ENCODE results near the gene LTF. TPM values are rescaled to one million over a fixed set of nuclear protein-coding genes. Genes with fewer than 3 reads are reported as not detected.

LTF gene
- total and polyA plus RNA-seq, 10 of the 15 experiments (the other 5 are each of a cell fraction or from before 2014, with no cell fraction given), result 0.03 to 0.31 TPM; not detected in 8

DNA sequence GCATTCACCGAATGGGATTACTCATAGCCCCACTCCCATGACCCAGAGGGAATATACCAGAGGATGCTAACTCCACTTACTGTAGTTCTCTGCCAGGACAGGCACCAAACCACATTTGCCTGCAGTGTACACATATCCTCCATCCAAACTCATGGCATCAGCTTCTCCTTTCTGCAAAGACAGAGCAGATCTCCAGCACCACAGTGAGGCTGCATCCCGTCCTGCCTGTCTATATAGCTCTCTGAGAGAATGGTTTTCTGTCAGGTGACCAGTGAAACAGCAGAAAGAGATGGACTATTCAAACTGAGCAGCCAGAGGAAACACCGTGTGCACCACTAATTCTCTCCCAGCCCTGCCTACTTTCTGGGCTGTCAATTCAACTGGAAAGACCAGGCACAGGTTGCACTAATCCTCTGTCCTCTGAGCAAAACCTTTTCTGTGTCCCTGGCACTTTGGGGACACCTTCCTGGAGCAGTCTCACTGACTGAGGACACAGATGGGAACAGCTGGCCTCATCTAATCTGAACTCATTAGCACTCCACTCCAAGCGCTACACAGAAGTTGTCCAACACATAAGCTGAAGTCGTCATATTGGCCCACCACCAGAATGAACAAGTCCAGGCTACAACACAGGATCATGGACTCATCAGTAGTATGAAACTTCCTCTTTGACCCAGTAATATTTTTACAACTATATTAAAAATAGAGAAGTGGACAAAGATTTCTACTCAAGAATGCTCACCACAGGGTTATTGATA, 17.3 kb downstream of the LTF start (continued):
- TF ChIP-seq, protein P1, sequence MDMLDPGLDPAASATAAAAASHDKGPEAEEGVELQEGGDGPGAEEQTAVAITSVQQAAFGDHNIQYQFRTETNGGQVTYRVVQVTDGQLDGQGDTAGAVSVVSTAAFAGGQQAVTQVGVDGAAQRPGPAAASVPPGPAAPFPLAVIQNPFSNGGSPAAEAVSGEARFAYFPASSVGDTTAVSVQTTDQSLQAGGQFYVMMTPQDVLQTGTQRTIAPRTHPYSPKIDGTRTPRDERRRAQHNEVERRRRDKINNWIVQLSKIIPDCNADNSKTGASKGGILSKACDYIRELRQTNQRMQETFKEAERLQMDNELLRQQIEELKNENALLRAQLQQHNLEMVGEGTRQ (IDR thresholded peaks at IDR 0.05; ENCODE audit: borderline replicate concordance, low read depth, low read length), result no peak
- TF ChIP-seq, protein P2, sequence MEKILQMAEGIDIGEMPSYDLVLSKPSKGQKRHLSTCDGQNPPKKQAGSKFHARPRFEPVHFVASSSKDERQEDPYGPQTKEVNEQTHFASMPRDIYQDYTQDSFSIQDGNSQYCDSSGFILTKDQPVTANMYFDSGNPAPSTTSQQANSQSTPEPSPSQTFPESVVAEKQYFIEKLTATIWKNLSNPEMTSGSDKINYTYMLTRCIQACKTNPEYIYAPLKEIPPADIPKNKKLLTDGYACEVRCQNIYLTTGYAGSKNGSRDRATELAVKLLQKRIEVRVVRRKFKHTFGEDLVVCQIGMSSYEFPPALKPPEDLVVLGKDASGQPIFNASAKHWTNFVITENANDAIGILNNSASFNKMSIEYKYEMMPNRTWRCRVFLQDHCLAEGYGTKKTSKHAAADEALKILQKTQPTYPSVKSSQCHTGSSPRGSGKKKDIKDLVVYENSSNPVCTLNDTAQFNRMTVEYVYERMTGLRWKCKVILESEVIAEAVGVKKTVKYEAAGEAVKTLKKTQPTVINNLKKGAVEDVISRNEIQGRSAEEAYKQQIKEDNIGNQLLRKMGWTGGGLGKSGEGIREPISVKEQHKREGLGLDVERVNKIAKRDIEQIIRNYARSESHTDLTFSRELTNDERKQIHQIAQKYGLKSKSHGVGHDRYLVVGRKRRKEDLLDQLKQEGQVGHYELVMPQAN (conservative IDR thresholded peaks at IDR 0.05), result no peak
- no peak for TF ChIP-seq EZH2 (IDR thresholded peaks at IDR 0.05; ENCODE audit: borderline replicate concordance, control insufficient read depth, low read depth, low read length)
- no peak for TF ChIP-seq POLR2AphosphoS2 (IDR thresholded peaks at IDR 0.05; ENCODE audit: low read depth, low read length)
- TF ChIP-seq NR2F1 (conservative IDR thresholded peaks at IDR 0.05), result no peak
- TF ChIP-seq, protein P3, sequence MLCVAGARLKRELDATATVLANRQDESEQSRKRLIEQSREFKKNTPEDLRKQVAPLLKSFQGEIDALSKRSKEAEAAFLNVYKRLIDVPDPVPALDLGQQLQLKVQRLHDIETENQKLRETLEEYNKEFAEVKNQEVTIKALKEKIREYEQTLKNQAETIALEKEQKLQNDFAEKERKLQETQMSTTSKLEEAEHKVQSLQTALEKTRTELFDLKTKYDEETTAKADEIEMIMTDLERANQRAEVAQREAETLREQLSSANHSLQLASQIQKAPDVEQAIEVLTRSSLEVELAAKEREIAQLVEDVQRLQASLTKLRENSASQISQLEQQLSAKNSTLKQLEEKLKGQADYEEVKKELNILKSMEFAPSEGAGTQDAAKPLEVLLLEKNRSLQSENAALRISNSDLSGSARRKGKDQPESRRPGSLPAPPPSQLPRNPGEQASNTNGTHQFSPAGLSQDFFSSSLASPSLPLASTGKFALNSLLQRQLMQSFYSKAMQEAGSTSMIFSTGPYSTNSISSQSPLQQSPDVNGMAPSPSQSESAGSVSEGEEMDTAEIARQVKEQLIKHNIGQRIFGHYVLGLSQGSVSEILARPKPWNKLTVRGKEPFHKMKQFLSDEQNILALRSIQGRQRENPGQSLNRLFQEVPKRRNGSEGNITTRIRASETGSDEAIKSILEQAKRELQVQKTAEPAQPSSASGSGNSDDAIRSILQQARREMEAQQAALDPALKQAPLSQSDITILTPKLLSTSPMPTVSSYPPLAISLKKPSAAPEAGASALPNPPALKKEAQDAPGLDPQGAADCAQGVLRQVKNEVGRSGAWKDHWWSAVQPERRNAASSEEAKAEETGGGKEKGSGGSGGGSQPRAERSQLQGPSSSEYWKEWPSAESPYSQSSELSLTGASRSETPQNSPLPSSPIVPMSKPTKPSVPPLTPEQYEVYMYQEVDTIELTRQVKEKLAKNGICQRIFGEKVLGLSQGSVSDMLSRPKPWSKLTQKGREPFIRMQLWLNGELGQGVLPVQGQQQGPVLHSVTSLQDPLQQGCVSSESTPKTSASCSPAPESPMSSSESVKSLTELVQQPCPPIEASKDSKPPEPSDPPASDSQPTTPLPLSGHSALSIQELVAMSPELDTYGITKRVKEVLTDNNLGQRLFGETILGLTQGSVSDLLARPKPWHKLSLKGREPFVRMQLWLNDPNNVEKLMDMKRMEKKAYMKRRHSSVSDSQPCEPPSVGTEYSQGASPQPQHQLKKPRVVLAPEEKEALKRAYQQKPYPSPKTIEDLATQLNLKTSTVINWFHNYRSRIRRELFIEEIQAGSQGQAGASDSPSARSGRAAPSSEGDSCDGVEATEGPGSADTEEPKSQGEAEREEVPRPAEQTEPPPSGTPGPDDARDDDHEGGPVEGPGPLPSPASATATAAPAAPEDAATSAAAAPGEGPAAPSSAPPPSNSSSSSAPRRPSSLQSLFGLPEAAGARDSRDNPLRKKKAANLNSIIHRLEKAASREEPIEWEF (IDR thresholded peaks at IDR 0.05; ENCODE audit: insufficient replicate concordance, low read depth, low read length), result no peak
- TF ChIP-seq IKZF2 (IDR thresholded peaks at IDR 0.05), result no peak
- TF ChIP-seq, protein P4, sequence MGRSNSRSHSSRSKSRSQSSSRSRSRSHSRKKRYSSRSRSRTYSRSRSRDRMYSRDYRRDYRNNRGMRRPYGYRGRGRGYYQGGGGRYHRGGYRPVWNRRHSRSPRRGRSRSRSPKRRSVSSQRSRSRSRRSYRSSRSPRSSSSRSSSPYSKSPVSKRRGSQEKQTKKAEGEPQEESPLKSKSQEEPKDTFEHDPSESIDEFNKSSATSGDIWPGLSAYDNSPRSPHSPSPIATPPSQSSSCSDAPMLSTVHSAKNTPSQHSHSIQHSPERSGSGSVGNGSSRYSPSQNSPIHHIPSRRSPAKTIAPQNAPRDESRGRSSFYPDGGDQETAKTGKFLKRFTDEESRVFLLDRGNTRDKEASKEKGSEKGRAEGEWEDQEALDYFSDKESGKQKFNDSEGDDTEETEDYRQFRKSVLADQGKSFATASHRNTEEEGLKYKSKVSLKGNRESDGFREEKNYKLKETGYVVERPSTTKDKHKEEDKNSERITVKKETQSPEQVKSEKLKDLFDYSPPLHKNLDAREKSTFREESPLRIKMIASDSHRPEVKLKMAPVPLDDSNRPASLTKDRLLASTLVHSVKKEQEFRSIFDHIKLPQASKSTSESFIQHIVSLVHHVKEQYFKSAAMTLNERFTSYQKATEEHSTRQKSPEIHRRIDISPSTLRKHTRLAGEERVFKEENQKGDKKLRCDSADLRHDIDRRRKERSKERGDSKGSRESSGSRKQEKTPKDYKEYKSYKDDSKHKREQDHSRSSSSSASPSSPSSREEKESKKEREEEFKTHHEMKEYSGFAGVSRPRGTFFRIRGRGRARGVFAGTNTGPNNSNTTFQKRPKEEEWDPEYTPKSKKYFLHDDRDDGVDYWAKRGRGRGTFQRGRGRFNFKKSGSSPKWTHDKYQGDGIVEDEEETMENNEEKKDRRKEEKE (IDR thresholded peaks at IDR 0.05), result no peak
- no peak for TF ChIP-seq FOXM1 (IDR thresholded peaks at IDR 0.05; ENCODE audit: low read depth, low read length)
- no peak for TF ChIP-seq RCOR1 (conservative IDR thresholded peaks at IDR 0.05; ENCODE audit: low read depth, low read length)
- TF ChIP-seq ZBED1 (IDR thresholded peaks at IDR 0.05; ENCODE audit: borderline replicate concordance), result no peak
- TF ChIP-seq, protein P5, sequence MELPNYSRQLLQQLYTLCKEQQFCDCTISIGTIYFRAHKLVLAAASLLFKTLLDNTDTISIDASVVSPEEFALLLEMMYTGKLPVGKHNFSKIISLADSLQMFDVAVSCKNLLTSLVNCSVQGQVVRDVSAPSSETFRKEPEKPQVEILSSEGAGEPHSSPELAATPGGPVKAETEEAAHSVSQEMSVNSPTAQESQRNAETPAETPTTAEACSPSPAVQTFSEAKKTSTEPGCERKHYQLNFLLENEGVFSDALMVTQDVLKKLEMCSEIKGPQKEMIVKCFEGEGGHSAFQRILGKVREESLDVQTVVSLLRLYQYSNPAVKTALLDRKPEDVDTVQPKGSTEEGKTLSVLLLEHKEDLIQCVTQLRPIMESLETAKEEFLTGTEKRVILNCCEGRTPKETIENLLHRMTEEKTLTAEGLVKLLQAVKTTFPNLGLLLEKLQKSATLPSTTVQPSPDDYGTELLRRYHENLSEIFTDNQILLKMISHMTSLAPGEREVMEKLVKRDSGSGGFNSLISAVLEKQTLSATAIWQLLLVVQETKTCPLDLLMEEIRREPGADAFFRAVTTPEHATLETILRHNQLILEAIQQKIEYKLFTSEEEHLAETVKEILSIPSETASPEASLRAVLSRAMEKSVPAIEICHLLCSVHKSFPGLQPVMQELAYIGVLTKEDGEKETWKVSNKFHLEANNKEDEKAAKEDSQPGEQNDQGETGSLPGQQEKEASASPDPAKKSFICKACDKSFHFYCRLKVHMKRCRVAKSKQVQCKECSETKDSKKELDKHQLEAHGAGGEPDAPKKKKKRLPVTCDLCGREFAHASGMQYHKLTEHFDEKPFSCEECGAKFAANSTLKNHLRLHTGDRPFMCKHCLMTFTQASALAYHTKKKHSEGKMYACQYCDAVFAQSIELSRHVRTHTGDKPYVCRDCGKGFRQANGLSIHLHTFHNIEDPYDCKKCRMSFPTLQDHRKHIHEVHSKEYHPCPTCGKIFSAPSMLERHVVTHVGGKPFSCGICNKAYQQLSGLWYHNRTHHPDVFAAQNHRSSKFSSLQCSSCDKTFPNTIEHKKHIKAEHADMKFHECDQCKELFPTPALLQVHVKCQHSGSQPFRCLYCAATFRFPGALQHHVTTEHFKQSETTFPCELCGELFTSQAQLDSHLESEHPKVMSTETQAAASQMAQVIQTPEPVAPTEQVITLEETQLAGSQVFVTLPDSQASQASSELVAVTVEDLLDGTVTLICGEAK (IDR thresholded peaks at IDR 0.05; ENCODE audit: borderline replicate concordance), result no peak
- TF ChIP-seq GABPA (IDR thresholded peaks at IDR 0.05; ENCODE audit: low read depth), result no peak

All from GM12878 (cell line).